Measurements from ENCODE around the gene RAD51AP1.

The RAD51AP1 gene

DNA sequence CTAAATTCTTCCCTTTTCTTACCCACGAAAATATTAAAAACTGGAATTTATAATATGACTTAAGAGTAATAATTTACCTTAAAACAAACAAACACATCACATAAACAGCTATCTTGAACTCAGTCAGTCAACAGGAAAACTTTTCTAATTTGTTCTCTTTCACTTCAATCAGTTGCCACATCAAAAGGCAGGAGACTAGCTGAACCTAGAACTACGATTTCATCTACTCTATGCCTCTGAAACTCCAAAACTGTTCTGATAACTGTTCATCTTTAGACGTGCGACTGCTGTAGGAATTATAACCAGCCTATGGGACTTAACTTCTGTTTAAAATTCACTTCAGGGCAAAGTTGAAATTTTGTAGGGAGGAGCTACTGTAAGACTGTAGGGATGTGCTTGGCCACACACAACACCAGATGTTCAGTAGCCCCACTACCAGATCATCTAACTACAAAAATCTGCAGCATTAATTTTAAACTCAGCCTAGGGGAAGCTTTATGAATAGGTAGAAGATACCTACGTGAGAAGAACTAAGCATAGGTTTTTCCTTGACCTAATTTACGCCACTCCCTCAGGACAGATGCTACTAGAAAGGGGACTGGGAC lies 7.6 kb upstream of the RAD51AP1 start:
- Histone ChIP-seq H3K27ac (ENCODE audit: low read length) (no peak overlapping the region), H3K9me3 (ENCODE audit: insufficient read depth, low read length) (no peaks in the 10 kb centered on the region), H4K20me1 (ENCODE audit: insufficient read depth, low read length) (no peaks in the 10 kb centered on the region), H3K36me3 (replicated peaks; ENCODE audit: low read depth, low read length) (peaks cover 11% of the 10 kb centered on the region), H3K4me3 (ENCODE audit: low read length) (no peak overlapping the region), H2AFZ (ENCODE audit: low read depth, low read length) (no peak overlapping the region), H3K27me3 (ENCODE audit: low read depth, low read length) (no peaks in the 10 kb centered on the region), H3K4me2 (ENCODE audit: low read length) (no peak overlapping the region), H3K4me1 (ENCODE audit: low read length) (peaks cover 16% of the 10 kb centered on the region), H3K9ac (ENCODE audit: low read length) (no peak overlapping the region), H3K79me2 (ENCODE audit: low read length) (no peaks in the 10 kb centered on the region; the same call in 1 of the 2 replicates)
- TF ChIP-seq, protein P1, sequence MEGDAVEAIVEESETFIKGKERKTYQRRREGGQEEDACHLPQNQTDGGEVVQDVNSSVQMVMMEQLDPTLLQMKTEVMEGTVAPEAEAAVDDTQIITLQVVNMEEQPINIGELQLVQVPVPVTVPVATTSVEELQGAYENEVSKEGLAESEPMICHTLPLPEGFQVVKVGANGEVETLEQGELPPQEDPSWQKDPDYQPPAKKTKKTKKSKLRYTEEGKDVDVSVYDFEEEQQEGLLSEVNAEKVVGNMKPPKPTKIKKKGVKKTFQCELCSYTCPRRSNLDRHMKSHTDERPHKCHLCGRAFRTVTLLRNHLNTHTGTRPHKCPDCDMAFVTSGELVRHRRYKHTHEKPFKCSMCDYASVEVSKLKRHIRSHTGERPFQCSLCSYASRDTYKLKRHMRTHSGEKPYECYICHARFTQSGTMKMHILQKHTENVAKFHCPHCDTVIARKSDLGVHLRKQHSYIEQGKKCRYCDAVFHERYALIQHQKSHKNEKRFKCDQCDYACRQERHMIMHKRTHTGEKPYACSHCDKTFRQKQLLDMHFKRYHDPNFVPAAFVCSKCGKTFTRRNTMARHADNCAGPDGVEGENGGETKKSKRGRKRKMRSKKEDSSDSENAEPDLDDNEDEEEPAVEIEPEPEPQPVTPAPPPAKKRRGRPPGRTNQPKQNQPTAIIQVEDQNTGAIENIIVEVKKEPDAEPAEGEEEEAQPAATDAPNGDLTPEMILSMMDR (IDR thresholded peaks at IDR 0.05; ENCODE audit: low read depth, low read length) = no peak
- TF ChIP-seq EZH2phosphoT487 (IDR thresholded peaks at IDR 0.05; ENCODE audit: low read depth) = no peak

DNA sequence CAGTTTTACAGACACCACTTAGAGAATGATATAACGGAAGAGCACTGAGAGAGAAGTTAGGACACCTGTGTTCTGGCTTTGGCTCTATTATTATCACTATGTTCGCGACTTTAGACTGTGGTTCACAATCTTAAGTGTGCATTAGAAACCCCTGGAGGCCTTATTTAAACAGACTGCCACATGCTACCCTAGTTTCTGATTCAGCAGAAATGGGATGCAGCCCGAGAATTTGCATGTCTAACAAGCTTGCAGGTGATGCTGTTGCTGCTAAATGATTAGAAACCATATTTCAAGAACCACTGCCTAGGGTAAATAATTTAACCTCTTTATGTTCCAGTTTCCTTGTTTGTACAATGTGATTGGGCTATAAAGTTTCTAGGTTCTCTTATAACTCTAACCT lies 3.6 kb upstream of the RAD51AP1 start:
- no peak overlapping the region for H2AFZ ChIP-seq (ENCODE audit: low read depth, low read length)
- H3K36me3 ChIP-seq (replicated peaks; ENCODE audit: low read depth, low read length) = peaks cover 11% of the 10 kb centered on the region
- no peaks in the 10 kb centered on the region for H4K20me1 ChIP-seq (ENCODE audit: insufficient read depth, low read length)
- peaks cover 35% of the 10 kb centered on the region for H3K79me2 ChIP-seq (ENCODE audit: low read length)
- peak overlapping the region; percentile 76 for H3K27ac ChIP-seq (ENCODE audit: low read length)
- H3K9ac ChIP-seq (ENCODE audit: low read length) = no peak overlapping the region; the same call in 1 of the 2 replicates
- H3K4me1 ChIP-seq (ENCODE audit: low read length) = peaks cover 38% of the 10 kb centered on the region
- TF ChIP-seq EZH2phosphoT487 (IDR thresholded peaks at IDR 0.05; ENCODE audit: low read depth) = no peak
- TF ChIP-seq, protein P1 (IDR thresholded peaks at IDR 0.05; ENCODE audit: low read depth, low read length) = no peak
- H3K4me2 ChIP-seq (ENCODE audit: low read length) = peak overlapping the region; percentile 28; the same call in 1 of the 2 replicates
- H3K9me3 ChIP-seq (ENCODE audit: insufficient read depth, low read length) = no peaks in the 10 kb centered on the region
- no peak overlapping the region; the same call in 1 of the 2 replicates for H3K4me3 ChIP-seq (ENCODE audit: low read length)
- no peaks in the 10 kb centered on the region for H3K27me3 ChIP-seq (ENCODE audit: low read depth, low read length)

DNA sequence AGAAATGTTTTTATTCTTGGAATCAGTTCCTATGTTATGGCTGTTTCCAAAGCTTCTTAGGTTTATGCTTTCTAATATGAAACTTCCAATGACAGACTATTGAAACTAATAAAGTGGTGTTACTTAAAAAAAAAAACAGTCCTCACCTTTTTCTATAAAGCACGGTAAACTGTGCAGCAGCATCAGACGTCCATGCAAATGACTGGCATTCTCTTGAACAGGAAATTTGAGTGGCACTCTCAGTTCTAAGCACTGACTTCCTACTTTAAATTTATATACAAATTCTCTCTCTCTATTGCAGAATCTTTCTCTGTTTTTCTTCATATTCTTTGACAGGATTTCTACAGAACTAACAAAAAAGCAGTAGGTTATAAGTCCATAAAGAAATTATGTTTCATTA lies 2.8 kb upstream of the RAD51AP1 start:
- H3K9me3 ChIP-seq (ENCODE audit: insufficient read depth, low read length) = no peaks in the 10 kb centered on the region
- TF ChIP-seq EZH2phosphoT487 (IDR thresholded peaks at IDR 0.05; ENCODE audit: low read depth) = no peak
- TF ChIP-seq, protein P1 (IDR thresholded peaks at IDR 0.05; ENCODE audit: low read depth, low read length) = no peak
- H3K9ac ChIP-seq (ENCODE audit: low read length) = no peak overlapping the region
- H3K27ac ChIP-seq (ENCODE audit: low read length) = no peak overlapping the region; the same call in 1 of the 2 replicates
- H3K79me2 ChIP-seq (ENCODE audit: low read length) = peaks cover 43% of the 10 kb centered on the region
- H2AFZ ChIP-seq (ENCODE audit: low read depth, low read length) = no peak overlapping the region
- H3K4me1 ChIP-seq (ENCODE audit: low read length) = peaks cover 46% of the 10 kb centered on the region
- peak overlapping the region; percentile 20; the same call in 1 of the 2 replicates for H3K4me2 ChIP-seq (ENCODE audit: low read length)
- H3K27me3 ChIP-seq (ENCODE audit: low read depth, low read length) = no peaks in the 10 kb centered on the region
- no peak overlapping the region for H3K4me3 ChIP-seq (ENCODE audit: low read length)
- H3K36me3 ChIP-seq (replicated peaks; ENCODE audit: low read depth, low read length) = peaks cover 11% of the 10 kb centered on the region
- no peaks in the 10 kb centered on the region for H4K20me1 ChIP-seq (ENCODE audit: insufficient read depth, low read length)

DNA sequence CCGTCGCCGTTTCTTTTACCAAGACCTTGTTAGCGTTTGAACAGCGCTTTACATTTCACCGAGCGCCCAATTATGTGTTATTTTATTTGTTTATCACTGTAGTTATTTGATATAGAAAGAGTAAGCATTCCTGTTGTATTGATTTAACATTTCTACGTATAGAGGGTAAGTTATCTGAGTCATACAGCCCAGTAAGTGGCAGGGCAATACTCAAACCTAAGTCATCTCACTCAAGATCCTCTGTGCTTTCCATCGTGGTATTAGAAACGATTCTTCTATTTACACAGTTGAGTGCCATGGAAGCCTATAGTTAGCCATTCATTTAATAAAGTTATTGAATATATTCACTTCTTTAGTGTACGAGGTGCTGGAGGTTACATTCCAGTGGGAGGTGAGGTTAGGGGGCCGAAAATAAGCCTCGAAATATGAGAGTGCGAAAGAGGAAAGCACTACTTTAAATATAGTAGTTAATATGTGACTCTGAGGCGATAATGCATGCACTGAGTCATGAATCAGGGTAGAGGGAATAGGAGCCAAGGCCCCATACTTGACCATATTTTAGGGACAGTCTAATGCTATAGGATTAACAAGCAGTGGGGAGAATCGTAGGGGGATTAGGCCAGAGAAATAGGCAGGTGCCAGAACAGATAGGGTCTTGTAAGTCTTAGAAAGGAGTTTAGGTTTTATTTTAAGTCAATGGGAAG lies 629 bp downstream of the RAD51AP1 start:
- peaks cover 57% of the 10 kb centered on the region for H3K79me2 ChIP-seq (ENCODE audit: low read length)

More for the DNA sequence above, 629 bp downstream of the RAD51AP1 start:
- no peaks in the 10 kb centered on the region for H3K27me3 ChIP-seq (ENCODE audit: low read depth, low read length)
- H3K9ac ChIP-seq (ENCODE audit: low read length) = peak overlapping the region; percentile 94
- peaks cover 48% of the 10 kb centered on the region for H3K4me1 ChIP-seq (ENCODE audit: low read length)
- H2AFZ ChIP-seq (ENCODE audit: low read depth, low read length) = peak overlapping the region; percentile 85
- H4K20me1 ChIP-seq (ENCODE audit: insufficient read depth, low read length) = no peaks in the 10 kb centered on the region
- peak overlapping the region; percentile 97 for H3K4me3 ChIP-seq (ENCODE audit: low read length)
- TF ChIP-seq, protein P1 (IDR thresholded peaks at IDR 0.05; ENCODE audit: low read depth, low read length) = no peak
- no peak for TF ChIP-seq EZH2phosphoT487 (IDR thresholded peaks at IDR 0.05; ENCODE audit: low read depth)
- no peaks in the 10 kb centered on the region for H3K9me3 ChIP-seq (ENCODE audit: insufficient read depth, low read length)
- H3K36me3 ChIP-seq (replicated peaks; ENCODE audit: low read depth, low read length) = peaks cover 19% of the 10 kb centered on the region
- peak overlapping the region; percentile 91 for H3K4me2 ChIP-seq (ENCODE audit: low read length)
- H3K27ac ChIP-seq (ENCODE audit: low read length) = peak overlapping the region; percentile 79
